Neural cell (in vitro differentiated cells): ENCODE measurements around the gene CCDC40. TPM values are rescaled to one million over a fixed set of nuclear protein-coding genes. Genes with fewer than 3 reads are reported as not detected.

ENCODE experiments used
- H2AFZ ChIP-seq: fragments of 200-600, 300-800 bp; sonication (generic), shearing (Covaris generic); 2 replicates; pipeline ENCODE4 v1.6.0; 2014; ENCODE audit warnings: low read depth, mild to moderate bottlenecking, antibody characterized with exemption, low read length, moderate library complexity
- H3F3A ChIP-seq: fragments of 200-600 bp; shearing (Covaris generic); 2 replicates; pipeline ENCODE4 v1.6.1; 2016; ENCODE audit warnings: mild to moderate bottlenecking, moderate library complexity, mixed read lengths, antibody characterized with exemption, low read length; ENCODE audit not compliant: insufficient read depth, poor library complexity, severe bottlenecking
- H3K27ac ChIP-seq: fragments of 200-600, 300-800 bp; sonication (generic), shearing (Covaris generic); 2 replicates; pipeline ENCODE4 v1.5.1; 2014; ENCODE audit warnings: mild to moderate bottlenecking, low read length, moderate library complexity
- H3K27me3 ChIP-seq: fragments of 300-800, 200-600 bp; sonication (generic), shearing (Covaris generic); 2 replicates; pipeline ENCODE4 v1.6.0; 2014; ENCODE audit warnings: mild to moderate bottlenecking, low read depth, low read length, moderate library complexity; ENCODE audit not compliant: insufficient read depth
- H3K36me3 ChIP-seq: fragments of 300-800, 200-600 bp; sonication (generic), shearing (Covaris generic); 2 replicates; pipeline ENCODE4 v1.5.1; 2014; ENCODE audit warnings: mild to moderate bottlenecking, antibody characterized with exemption, low read length, moderate library complexity; ENCODE audit not compliant: insufficient read depth
- H3K4me2 ChIP-seq: fragments of 300-800, 200-600 bp; sonication (generic), shearing (Covaris generic); 2 replicates; pipeline ENCODE4 v1.6.0; 2014; ENCODE audit warnings: mild to moderate bottlenecking, low read length
- H3K4me3 ChIP-seq: fragments of 300-800, 200-600 bp; sonication (generic), shearing (Covaris generic); 2 replicates; pipeline ENCODE4 v1.5.1; 2014; ENCODE audit warnings: mild to moderate bottlenecking, low read length, moderate library complexity
- H3K79me2 ChIP-seq: fragments of 200-600 bp; shearing (Covaris generic); replicated peaks from 2 replicates; pipeline ENCODE4 v1.6.0; 2014; ENCODE audit warnings: mild to moderate bottlenecking, low read length, moderate library complexity; ENCODE audit not compliant: insufficient read depth
- H3K9ac ChIP-seq: fragments of 300-800, 200-600 bp; sonication (generic), shearing (Covaris generic); 2 replicates; pipeline ENCODE4 v1.6.1; 2016; ENCODE audit warnings: mild to moderate bottlenecking, low read length, mixed read lengths
- H3K9me2 ChIP-seq: fragments of 200-600 bp; shearing (Covaris generic); 2 replicates; pipeline ENCODE4 v1.6.1; 2016; ENCODE audit warnings: mild to moderate bottlenecking, low read length, mixed read lengths; ENCODE audit not compliant: insufficient read depth
- H3K9me3 ChIP-seq: fragments of 200-600, 300-800 bp; sonication (generic), shearing (Covaris generic); 2 replicates; pipeline ENCODE4 v1.6.1; 2016; ENCODE audit warnings: mild to moderate bottlenecking, mixed run types, low read length, moderate library complexity, mixed read lengths
- H4K20me1 ChIP-seq: fragments of 200-600 bp; shearing (Covaris generic); 2 replicates; pipeline ENCODE4 v1.6.1; 2016; ENCODE audit warnings: mild to moderate bottlenecking, mixed run types; ENCODE audit not compliant: insufficient read depth
- EP300 ChIP-seq: fragments of 450-650 bp; conservative IDR thresholded peaks from 2 replicates; pipeline ENCODE4 v1.6.1; 2014; ENCODE audit warnings: antibody characterized with exemption, mild to moderate bottlenecking, moderate library complexity; ENCODE audit not compliant: poor library complexity, severe bottlenecking
- EZH2 ChIP-seq: fragments of 200-600, 300-800 bp; shearing (Covaris generic), sonication (generic); IDR thresholded peaks from 2 replicates; pipeline ENCODE4 v1.6.1; 2014; ENCODE audit warnings: antibody characterized with exemption, low read length, borderline replicate concordance, mild to moderate bottlenecking; ENCODE audit not compliant: insufficient read depth, poor library complexity, severe bottlenecking
- MXI1 ChIP-seq: fragments of 450-650 bp; conservative IDR thresholded peaks from 2 replicates; pipeline ENCODE4 v1.6.1; 2014; ENCODE audit warnings: antibody characterized with exemption, mild to moderate bottlenecking; ENCODE audit not compliant: poor library complexity, severe bottlenecking
- POLR2AphosphoS5 ChIP-seq: IDR thresholded peaks from 2 replicates; pipeline ENCODE4 v1.6.1; 2012
- RAD21 ChIP-seq: fragments of 450-650 bp; conservative IDR thresholded peaks from 2 replicates; pipeline ENCODE4 v1.6.1; 2014; ENCODE audit warnings: antibody characterized with exemption, mild to moderate bottlenecking, moderate library complexity
- SMC3 ChIP-seq: fragments of 450-650 bp; conservative IDR thresholded peaks from 2 replicates; pipeline ENCODE4 v1.6.1; 2014; ENCODE audit warnings: antibody characterized with exemption, mild to moderate bottlenecking, moderate library complexity; ENCODE audit not compliant: poor library complexity
- TAF1 ChIP-seq: IDR thresholded peaks from 2 replicates; pipeline ENCODE4 v1.6.1; 2012; ENCODE audit warnings: low read depth
- polyA plus RNA-seq: library from polyadenylated mRNA; depleted of rRNA; stranded (reverse); fragments of >200 nt; gene quantifications from 2 replicates; pipeline ENCODE4 v1.2.3, GENCODE V29; 2014
- TF ChIP-seq, protein P1 (sequence below): fragments of 450-650 bp; IDR thresholded peaks from 2 replicates; pipeline ENCODE4 v1.5.1; 2014; ENCODE audit warnings: antibody characterized with exemption, mild to moderate bottlenecking, moderate library complexity; ENCODE audit not compliant: poor library complexity, severe bottlenecking
- TF ChIP-seq, protein P2 (sequence below): IDR thresholded peaks from 2 replicates; pipeline ENCODE4 v1.6.1; 2012; ENCODE audit warnings: borderline replicate concordance

Gene CCDC40
- polyA plus RNA-seq, 1 donor from 2014 or later: 5.5 TPM

DNA sequence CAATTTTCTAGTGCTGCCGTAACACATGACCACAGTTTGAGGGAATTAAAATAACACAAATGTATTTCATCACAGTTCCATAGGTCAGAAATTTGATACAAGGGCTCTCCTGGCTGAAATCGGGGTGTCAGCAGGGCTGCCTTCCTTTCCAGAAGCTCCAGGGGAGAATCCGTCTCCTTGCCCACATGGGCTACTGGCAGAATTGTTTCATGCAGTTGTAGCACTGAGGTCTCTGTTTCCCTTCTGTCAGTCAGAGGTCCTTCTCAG is 89.9 kb downstream of the CCDC40 start:
- no peaks in the 10 kb centered on the region for H3K9me3 ChIP-seq
- no peaks in the 10 kb centered on the region for H3K27me3 ChIP-seq
- TF ChIP-seq RAD21: no peak
- no peak overlapping the region for H3K9ac ChIP-seq
- H3K4me3 ChIP-seq: no peak overlapping the region
- no peaks in the 10 kb centered on the region for H3K79me2 ChIP-seq
- H3K4me2 ChIP-seq: no peak overlapping the region
- H4K20me1 ChIP-seq: no peaks in the 10 kb centered on the region
- H3K27ac ChIP-seq: no peak overlapping the region
- no peaks in the 10 kb centered on the region for H3K36me3 ChIP-seq
- no peaks in the 10 kb centered on the region for H3K9me2 ChIP-seq
- no peaks in the 10 kb centered on the region for H3F3A ChIP-seq
- no peak overlapping the region for H2AFZ ChIP-seq

DNA sequence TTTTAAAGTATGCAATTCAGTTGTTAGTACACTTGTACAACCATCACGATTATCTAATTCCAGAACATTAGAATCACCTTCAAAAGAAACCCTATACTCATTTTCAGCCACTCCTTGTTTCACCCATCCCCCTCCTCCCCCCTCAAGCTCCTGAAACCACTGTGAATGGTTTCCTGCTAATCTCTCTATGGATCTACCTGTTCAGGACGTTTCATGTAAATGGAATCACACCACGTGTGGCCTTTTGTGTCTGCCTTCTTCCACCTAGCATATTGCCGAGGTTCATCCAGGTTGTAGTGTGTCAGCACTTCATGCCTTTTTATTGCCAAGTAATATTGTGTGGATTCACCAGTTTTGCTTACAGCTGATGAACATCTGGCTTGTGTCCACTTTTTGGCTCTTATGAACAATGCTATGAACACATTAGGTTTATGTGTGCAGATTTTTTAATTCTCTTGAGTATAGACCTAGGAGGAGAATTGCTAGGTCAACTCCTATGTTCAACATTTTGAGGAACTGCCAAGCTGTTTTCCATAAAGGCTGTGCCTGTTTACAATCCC is 92.6 kb downstream of the CCDC40 start:
- no peak overlapping the region for H3K4me2 ChIP-seq
- H3K9ac ChIP-seq: no peak overlapping the region
- H3K27me3 ChIP-seq: no peaks in the 10 kb centered on the region
- TF ChIP-seq EZH2: no peak
- TF ChIP-seq, protein P1, sequence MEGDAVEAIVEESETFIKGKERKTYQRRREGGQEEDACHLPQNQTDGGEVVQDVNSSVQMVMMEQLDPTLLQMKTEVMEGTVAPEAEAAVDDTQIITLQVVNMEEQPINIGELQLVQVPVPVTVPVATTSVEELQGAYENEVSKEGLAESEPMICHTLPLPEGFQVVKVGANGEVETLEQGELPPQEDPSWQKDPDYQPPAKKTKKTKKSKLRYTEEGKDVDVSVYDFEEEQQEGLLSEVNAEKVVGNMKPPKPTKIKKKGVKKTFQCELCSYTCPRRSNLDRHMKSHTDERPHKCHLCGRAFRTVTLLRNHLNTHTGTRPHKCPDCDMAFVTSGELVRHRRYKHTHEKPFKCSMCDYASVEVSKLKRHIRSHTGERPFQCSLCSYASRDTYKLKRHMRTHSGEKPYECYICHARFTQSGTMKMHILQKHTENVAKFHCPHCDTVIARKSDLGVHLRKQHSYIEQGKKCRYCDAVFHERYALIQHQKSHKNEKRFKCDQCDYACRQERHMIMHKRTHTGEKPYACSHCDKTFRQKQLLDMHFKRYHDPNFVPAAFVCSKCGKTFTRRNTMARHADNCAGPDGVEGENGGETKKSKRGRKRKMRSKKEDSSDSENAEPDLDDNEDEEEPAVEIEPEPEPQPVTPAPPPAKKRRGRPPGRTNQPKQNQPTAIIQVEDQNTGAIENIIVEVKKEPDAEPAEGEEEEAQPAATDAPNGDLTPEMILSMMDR: no peak
- no peak for TF ChIP-seq MXI1
- H3K36me3 ChIP-seq: peaks cover 8% of the 10 kb centered on the region
- no peak overlapping the region for H3K4me3 ChIP-seq
- H3K79me2 ChIP-seq: no peaks in the 10 kb centered on the region
- H2AFZ ChIP-seq: no peak overlapping the region
- no peaks in the 10 kb centered on the region for H4K20me1 ChIP-seq
- no peaks in the 10 kb centered on the region for H3K9me2 ChIP-seq
- H3K9me3 ChIP-seq: no peaks in the 10 kb centered on the region
- no peak overlapping the region for H3K27ac ChIP-seq
- H3F3A ChIP-seq: no peaks in the 10 kb centered on the region

DNA sequence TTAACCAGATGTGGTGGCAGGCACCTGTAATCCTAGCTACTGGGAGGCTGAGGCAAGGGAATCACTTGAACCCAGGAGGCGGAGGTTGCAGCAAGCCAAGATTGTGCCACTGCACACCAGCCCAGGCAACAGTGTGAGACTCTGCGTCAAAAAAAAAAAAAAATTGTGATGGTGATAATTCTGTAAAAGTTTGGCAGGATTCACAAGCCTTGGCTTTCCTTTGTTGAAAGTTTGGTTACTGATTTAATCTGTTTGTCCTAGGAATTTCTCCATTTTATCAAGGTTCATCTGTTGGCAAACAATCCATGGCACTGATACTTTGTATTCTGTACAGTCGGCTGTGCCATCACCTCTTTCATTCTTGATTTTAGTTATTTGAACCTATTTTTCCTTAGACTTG is 94.5 kb downstream of the CCDC40 start:
- H3K4me2 ChIP-seq: no peak overlapping the region
- no peak overlapping the region for H2AFZ ChIP-seq
- H3K9me2 ChIP-seq: no peaks in the 10 kb centered on the region
- H3K4me3 ChIP-seq: no peak overlapping the region
- TF ChIP-seq MXI1: no peak
- TF ChIP-seq EZH2: no peak
- TF ChIP-seq, protein P2, sequence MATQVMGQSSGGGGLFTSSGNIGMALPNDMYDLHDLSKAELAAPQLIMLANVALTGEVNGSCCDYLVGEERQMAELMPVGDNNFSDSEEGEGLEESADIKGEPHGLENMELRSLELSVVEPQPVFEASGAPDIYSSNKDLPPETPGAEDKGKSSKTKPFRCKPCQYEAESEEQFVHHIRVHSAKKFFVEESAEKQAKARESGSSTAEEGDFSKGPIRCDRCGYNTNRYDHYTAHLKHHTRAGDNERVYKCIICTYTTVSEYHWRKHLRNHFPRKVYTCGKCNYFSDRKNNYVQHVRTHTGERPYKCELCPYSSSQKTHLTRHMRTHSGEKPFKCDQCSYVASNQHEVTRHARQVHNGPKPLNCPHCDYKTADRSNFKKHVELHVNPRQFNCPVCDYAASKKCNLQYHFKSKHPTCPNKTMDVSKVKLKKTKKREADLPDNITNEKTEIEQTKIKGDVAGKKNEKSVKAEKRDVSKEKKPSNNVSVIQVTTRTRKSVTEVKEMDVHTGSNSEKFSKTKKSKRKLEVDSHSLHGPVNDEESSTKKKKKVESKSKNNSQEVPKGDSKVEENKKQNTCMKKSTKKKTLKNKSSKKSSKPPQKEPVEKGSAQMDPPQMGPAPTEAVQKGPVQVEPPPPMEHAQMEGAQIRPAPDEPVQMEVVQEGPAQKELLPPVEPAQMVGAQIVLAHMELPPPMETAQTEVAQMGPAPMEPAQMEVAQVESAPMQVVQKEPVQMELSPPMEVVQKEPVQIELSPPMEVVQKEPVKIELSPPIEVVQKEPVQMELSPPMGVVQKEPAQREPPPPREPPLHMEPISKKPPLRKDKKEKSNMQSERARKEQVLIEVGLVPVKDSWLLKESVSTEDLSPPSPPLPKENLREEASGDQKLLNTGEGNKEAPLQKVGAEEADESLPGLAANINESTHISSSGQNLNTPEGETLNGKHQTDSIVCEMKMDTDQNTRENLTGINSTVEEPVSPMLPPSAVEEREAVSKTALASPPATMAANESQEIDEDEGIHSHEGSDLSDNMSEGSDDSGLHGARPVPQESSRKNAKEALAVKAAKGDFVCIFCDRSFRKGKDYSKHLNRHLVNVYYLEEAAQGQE: no peak
- TF ChIP-seq, protein P1: no peak
- no peak for TF ChIP-seq TAF1
- TF ChIP-seq RAD21: no peak
- TF ChIP-seq EP300: no peak
- TF ChIP-seq POLR2AphosphoS5: no peak
- no peak for TF ChIP-seq SMC3
- H3K27ac ChIP-seq: no peak overlapping the region
- no peaks in the 10 kb centered on the region for H3K27me3 ChIP-seq
- no peak overlapping the region for H3K9ac ChIP-seq
- no peaks in the 10 kb centered on the region for H3K9me3 ChIP-seq
- no peaks in the 10 kb centered on the region for H3F3A ChIP-seq
- H3K36me3 ChIP-seq: peaks cover 8% of the 10 kb centered on the region
- no peaks in the 10 kb centered on the region for H3K79me2 ChIP-seq
- no peaks in the 10 kb centered on the region for H4K20me1 ChIP-seq
